ENCODE results near the gene RUFY2.
A peak's percentile ranks its signal among the peaks of the same experiment; 100 is the strongest.
"Not testable (repeated sequence)": the region's sequence is repeated elsewhere in the genome, so short reads cannot be mapped to it uniquely, and the experiment has no call there.

RUFY2 gene

DNA sequence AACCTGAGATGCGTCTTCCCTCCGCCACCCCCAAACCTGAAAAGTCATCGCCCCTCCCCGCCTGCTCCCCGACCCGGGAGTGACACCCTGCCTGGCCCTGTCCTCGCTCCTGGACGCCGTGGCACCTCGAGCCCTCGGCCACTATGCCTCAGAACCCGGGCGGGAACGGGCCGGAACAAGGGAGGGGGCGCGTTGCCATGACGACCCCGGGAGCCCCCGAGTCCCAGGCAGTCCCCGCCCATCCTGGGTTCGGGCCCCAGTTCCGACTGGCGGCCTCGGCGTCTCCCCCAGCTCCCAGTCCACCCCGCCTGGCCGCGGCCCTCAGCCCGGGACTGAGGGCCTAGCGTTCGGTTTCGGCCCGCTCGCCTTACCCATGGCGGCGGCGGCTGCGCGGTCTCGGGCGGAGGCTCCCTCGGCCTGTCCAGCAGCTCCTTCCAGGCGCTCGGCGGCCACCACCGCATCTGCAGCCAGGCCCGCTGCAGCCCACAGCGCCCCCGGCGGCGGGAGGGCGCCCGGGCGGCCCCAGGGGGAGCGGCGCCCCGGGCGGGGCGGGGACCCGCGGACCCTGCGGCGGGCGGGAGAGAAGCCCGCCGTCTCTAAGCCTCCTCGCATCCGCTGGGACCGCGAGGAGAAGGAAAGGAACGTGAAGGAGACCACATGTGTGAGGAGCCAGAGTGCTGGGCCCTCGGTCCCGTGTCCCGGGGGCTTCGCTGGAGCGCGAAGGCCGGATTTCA, at the start of gene RUFY2:
Gene RUFY2 (minus strand): TSS at position 463 of the 734 bp plus-strand sequence. CDS start 88 bp downstream, at position 375.
- peak; percentile 86 to 90 for DNase-seq

DNA sequence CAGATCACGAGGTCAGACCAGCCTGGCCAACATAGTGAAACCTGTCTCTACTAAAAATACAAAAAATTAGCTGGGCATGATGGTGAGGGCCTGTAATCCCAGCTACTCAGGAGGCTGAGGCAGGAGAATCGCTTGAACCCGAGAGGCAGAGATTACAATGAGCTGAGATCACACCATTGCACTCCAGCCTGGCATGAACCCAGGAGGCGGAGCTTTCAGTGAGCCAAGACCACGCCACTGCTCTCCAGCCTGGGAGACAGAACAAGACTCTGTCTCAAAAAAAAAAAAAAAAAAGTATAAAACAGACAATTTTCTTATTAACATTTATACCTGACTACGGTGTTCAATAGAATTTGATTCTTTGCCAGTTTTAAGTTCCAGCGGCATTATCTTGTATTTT, 42.6 kb upstream of the RUFY2 start:
- not testable (repeated sequence) for DNase-seq

DNA sequence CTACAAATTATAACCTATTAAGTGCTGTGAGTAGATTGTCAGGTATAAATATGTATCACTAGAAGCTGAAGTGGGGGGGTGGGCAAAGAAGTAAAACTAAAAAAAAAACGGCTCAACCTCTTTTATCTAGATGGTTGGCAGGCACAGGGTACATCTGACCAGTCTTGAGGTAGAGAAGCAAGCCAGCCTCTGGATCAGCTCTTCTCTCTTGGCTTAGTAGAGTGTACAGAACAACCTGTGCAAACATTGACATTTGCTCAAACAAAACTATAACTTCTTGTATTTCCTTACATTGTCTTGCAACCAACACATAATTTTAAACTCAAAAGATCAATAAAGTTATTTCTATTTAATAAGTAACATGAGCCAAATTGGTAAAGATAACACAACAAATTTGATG, 39.1 kb upstream of the RUFY2 start:
- DNase-seq = no peak

DNA sequence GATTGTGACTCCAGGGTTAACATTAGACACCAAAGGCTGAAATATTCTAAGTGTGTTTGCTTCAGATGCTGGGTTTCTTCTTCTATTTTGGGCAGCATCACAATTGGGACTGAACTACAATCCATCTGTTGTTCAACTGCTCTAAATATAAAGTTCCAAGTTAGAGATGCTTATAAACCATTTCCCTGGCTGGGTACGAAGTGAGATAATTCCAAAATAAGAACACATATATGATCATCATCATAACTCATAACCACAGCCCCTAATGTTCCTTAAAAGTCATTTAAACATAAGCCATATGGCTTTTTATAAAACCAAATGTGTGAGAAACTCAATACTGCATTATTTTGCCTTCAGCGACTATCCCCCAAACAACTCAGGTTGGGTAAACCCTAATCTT, 35.9 kb upstream of the RUFY2 start:
- DNase-seq = no peak

GRCh38 chr10:68440898-68441297, 33.8 kb upstream of the RUFY2 start:
- no peak for DNase-seq

GRCh38 chr10:68435803-68436202, 28.7 kb upstream of the RUFY2 start:
- no peak for DNase-seq

GRCh38 chr10:68434657-68435056, 27.6 kb upstream of the RUFY2 start:
- DNase-seq = no peak

GRCh38 chr10:68428396-68429104, 21.5 kb upstream of the RUFY2 start:
- DNase-seq = no peak

DNA sequence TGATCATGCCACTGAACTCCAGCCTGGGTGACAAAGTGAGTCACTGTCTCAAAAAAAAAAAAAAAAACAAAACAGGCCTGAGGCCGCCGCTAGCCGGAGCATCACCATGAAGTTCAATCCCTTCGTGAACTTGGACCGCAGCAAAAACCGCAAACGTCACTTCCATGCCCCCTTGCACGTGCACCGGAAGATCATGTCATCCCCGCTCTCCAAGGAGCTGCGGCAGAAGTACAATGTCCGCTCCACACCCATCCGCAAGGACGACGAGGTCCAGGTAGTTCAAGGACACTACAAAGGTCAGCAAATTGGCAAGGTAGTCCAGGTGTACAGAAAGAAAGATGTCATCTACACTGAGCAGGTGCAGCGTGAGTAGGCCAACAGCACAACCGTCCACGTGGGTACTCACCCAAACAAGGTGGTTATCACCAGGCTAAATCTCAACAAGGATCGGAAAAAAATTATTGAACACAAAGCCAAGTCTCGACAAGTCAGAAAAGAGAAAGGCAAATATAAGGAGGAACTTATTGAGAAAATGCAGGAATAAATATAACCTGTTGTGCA, 17.5 kb upstream of the RUFY2 start:
- no peak for DNase-seq

DNA sequence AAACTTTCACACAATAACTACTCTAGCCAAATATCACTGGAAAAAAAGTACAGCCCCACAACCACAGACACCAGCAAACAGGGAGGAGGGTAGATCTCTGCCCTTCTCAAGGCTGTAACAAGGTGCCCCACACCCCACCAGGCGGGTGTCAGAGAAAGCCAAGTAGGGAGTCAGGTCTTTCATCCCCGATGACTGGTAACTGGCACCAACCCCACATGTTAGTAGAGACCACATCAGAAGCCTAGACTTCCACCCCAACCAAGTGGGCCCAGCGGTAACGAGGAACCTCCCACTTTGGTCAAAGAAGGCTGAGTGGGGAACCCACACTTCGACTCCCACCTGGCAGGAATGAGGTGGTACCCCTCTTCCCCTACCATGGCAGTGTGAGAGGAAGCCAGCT, 16.4 kb upstream of the RUFY2 start:
- peak; percentile 49 to 52 for DNase-seq

DNA sequence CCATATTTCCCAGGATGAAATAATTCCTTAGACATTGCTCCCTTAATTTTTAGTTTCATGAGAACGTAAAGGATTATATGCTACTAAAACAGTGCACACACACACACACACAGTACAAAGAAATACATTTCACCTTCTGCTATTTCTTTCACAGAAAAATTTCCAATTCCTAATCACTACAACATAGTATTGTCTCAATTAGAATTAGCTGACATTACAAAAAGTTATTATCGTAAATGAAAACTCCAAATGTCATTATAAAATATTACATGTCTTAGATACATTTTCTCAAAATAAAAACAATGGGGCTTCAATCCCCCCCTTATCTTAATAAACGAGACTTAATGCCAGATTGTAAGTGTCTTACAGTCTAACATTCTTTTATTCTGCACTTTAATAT, 12.3 kb upstream of the RUFY2 start:
- no peak for DNase-seq

DNA sequence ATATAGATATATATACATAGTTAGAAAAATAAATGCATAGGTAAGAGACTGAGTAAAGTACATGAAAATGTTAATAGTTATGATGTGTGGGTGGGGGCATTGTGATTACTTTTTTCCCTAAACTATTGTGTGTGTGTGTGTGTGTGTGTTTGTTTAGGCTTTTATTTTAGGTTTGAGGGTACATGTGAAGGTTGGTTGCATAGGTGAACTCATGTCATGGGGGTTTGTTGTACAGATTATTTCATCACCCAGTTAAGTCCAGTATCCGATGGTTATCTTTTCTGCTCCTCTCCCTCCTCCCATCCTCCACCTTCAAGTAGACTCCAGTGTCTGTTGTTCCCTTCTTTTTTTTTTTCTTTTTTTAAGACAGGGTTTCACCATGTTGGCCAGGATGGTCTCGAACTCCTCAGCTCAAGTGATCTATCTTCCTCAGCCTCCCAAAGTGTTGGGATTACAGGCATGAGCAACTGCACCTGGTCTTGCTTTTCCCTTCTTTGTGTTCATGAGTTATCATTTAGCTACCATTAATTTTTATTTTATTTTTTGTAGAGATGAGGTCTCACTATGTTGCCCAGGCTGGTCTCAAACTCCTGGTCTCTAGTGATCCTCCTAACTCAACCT, 1.9 kb upstream of the RUFY2 start:
- DNase-seq = no peak

- peak; percentile 59 to 67 for DNase-seq
Measured at GRCh38 chr10:68406111-68406814, 814 bp downstream of the RUFY2 start.

- no peak for DNase-seq
Measured at GRCh38 chr10:68403701-68404100, 3.4 kb downstream of the RUFY2 start.

GRCh38 chr10:68402276-68402675, 4.8 kb downstream of the RUFY2 start:
- no peak for DNase-seq

GRCh38 chr10:68397005-68397404, 10.1 kb downstream of the RUFY2 start:
- DNase-seq = no peak

DNA sequence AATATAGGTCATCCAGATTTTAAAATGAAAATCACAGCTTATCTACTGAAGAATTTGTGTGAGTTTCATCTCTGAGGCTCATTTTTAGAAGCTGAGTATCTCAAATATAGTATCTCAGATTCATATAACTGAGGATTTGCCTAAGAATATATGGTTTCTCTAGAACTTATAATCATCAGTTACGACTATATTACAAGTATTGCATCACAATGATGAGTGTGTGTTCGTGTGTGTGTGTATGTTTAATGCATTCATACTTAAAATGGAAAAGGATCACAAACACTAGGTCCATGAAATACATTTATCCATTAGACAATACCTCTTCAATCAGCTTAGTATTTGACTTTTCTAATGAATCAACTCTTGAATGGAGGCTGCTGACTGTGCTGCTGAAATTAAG, 21.3 kb downstream of the RUFY2 start:
- no peak for DNase-seq

- no peak for DNase-seq
Measured at GRCh38 chr10:68371604-68372003, 35.5 kb downstream of the RUFY2 start.

GRCh38 chr10:68367121-68367520, 40.0 kb downstream of the RUFY2 start:
- no peak for DNase-seq

GRCh38 chr10:68366600-68366999, 40.5 kb downstream of the RUFY2 start:
- DNase-seq = no peak

DNA sequence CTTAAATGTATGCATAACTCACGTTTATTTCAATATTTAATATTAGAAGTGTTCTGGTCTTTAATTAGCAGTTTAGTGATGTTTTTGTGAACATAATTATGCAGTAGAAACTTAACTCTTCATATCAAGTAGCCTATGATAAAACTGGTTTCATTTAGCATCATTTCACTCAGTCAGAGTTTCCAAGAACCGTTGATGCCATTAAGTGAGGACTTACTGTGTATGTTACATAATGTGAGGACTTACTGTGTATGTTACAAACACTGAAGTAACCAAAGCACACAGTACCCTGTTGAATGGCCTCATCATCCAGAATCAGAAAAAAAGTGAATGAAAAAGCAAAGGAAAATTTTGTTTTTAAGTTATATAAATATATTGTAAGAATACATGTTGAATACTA, 41.5 kb downstream of the RUFY2 start:
- DNase-seq = no peak

DNA sequence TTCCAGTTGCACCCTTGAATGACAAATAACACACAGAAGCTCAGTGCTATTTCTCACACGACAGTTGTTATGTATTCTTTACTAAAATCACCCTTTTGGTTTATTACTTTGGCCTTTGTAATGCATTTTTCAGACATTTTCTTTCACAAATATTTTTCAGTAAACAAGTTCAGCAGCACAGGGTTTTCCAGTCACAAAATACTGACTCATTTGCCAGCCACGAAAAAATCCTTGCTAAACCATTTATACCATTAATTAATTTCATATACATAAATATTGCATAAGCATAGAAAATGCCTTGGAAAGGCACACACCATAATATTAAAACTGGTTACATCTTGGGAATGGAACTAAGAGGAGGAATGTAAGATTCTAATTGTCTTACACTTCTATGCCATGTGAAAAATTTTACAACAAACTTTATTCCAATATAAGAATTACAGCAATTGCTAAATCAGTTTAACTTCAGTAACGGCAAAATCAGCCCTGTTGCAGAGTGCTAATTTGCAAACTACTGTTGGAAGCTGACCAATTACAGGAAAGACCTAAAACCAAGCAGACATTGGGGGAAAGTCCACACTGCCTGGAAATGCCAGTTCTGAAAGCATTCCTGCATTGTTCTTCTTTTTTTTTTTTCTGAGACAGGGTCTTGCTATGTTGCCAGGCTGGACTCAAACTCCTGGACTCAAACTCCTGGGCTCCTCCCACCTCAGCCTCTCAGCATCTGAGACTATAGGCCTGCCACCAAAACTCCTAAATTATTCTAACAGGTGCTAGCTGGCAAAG, 42.8 kb downstream of the RUFY2 start:
- DNase-seq = no peak

Data from activated T-cell treated with anti-CD3 and anti-CD28 coated beads, Interleukin-2, amount 50 U/mL, for 48 hours (primary cell).